GM12892 (cell line): ENCODE results near the gene KBTBD13.

Experiments used
- POLR2A ChIP-seq: IDR thresholded peaks from 2 replicates; pipeline ENCODE4 v1.6.1; 2011; ENCODE audit warnings: low read depth, low read length, control low read depth
- POLR2AphosphoS5 ChIP-seq: IDR thresholded peaks from 2 replicates; pipeline ENCODE4 v1.6.1; 2011; ENCODE audit warnings: low read depth, low read length, control low read depth
- TAF1 ChIP-seq: IDR thresholded peaks from 2 replicates; pipeline ENCODE4 v1.6.1; 2011; ENCODE audit warnings: low read depth, mild to moderate bottlenecking, control low read depth, low read length, borderline replicate concordance

GRCh38 chr15:65052956-65053355 is 23.6 kb upstream of the KBTBD13 start:
- TF ChIP-seq POLR2A (no peak), POLR2AphosphoS5 (no peak), TAF1 (no peak)
